A549 (cell line): Measurements from ENCODE around the gene MGME1. TPM values are rescaled to one million over a fixed set of nuclear protein-coding genes. Genes with fewer than 3 reads are reported as not detected.
A peak's percentile ranks its signal among the peaks of the same experiment; 100 is the strongest.

ENCODE experiments used
- ATOH8 ChIP-seq: fragments of 250-450 bp; sonication (Bioruptor Pico); IDR thresholded peaks from 2 replicates; pipeline ENCODE4 v1.5.0; 2020; ENCODE audit warnings: low read depth, mild to moderate bottlenecking, moderate library complexity
- CBX2 ChIP-seq: fragments of 200-600 bp; sonication (generic); IDR thresholded peaks from 2 replicates; pipeline ENCODE4 v1.6.1; 2016; ENCODE audit warnings: low read depth, mild to moderate bottlenecking, borderline replicate concordance
- CHD2 ChIP-seq: fragments of 150-350 bp; IDR thresholded peaks from 2 replicates; pipeline ENCODE4 v1.6.1; 2014; ENCODE audit warnings: low read length; ENCODE audit not compliant: partially characterized antibody
- CTCF ChIP-seq: fragments of >200 bp; sonication (Bioruptor Twin); formaldehyde crosslinking; IDR thresholded peaks from 3 replicates; pipeline ENCODE4 v1.5.1; 2016
- E2F6 ChIP-seq: IDR thresholded peaks from 2 replicates; pipeline ENCODE4 v1.6.1; 2012; ENCODE audit warnings: low read depth, borderline replicate concordance
- EHMT2 ChIP-seq: fragments of 200-600 bp; sonication (generic); IDR thresholded peaks from 2 replicates; pipeline ENCODE4 v1.6.1; 2016; ENCODE audit warnings: antibody characterized with exemption, low read depth, mild to moderate bottlenecking, moderate library complexity
- FOSB ChIP-seq: fragments of 250-450 bp; sonication (Bioruptor Pico); IDR thresholded peaks from 2 replicates; pipeline ENCODE4 v1.5.0; 2020; ENCODE audit warnings: mild to moderate bottlenecking, moderate library complexity
- GATA3 ChIP-seq: IDR thresholded peaks from 2 replicates; pipeline ENCODE4 v1.6.1; 2012; ENCODE audit warnings: borderline replicate concordance
- HDAC2 ChIP-seq: fragments of 200-600 bp; sonication (generic); IDR thresholded peaks from 2 replicates; pipeline ENCODE4 v1.6.1; 2016
- HOXB5 ChIP-seq: fragments of 250-450 bp; sonication (Bioruptor Pico); IDR thresholded peaks from 2 replicates; pipeline ENCODE4 v1.5.0; 2020; ENCODE audit warnings: mild to moderate bottlenecking, moderate library complexity
- JUN ChIP-seq, 2 experiments: fragments of >200 bp; sonication (Bioruptor Twin); formaldehyde crosslinking; IDR thresholded peaks; 2 replicates in 1 of 2; 3 replicates in 1 of 2; pipeline ENCODE4 v1.6.1; 2016 to 2017
- KDM1A ChIP-seq: fragments of 200-600 bp; sonication (generic); IDR thresholded peaks from 2 replicates; pipeline ENCODE4 v1.6.1; 2016; ENCODE audit warnings: low read depth, mild to moderate bottlenecking
- KDM5A ChIP-seq: fragments of 200-600 bp; sonication (generic); IDR thresholded peaks from 2 replicates; pipeline ENCODE4 v1.6.1; 2016; ENCODE audit warnings: antibody characterized with exemption, mild to moderate bottlenecking
- MAFK ChIP-seq: fragments of 450-650 bp; IDR thresholded peaks from 2 replicates; pipeline ENCODE4 v1.6.1; 2014; ENCODE audit not compliant: partially characterized antibody
- MAZ ChIP-seq: fragments of 150-350 bp; IDR thresholded peaks from 2 replicates; pipeline ENCODE4 v1.6.1; 2014; ENCODE audit warnings: antibody characterized with exemption, low read depth, low read length, borderline replicate concordance
- MYC ChIP-seq: IDR thresholded peaks from 2 replicates; pipeline ENCODE4 v1.6.1; 2012; ENCODE audit warnings: mild to moderate bottlenecking, inconsistent platforms, low read length, improper control_type of control experiment, borderline replicate concordance
- NFE2L2 ChIP-seq: fragments of 150-350 bp; conservative IDR thresholded peaks from 2 replicates; pipeline ENCODE4 v1.6.1; 2014; ENCODE audit warnings: low read length
- NPAS2 ChIP-seq: fragments of 250-450 bp; sonication (Bioruptor Pico); IDR thresholded peaks from 2 replicates; pipeline ENCODE4 v1.8.0; 2022; ENCODE audit warnings: mild to moderate bottlenecking, moderate library complexity, borderline replicate concordance
- POLR2A ChIP-seq: IDR thresholded peaks from 2 replicates; pipeline ENCODE4 v1.6.1; 2012; ENCODE audit warnings: mild to moderate bottlenecking, low read length
- RAD21 ChIP-seq, 2 experiments: fragments of >200 bp in 1 of 2; sonication (Bioruptor Twin) in 1 of 2; formaldehyde crosslinking in 1 of 2; IDR thresholded peaks in 1 of 2; conservative IDR thresholded peaks in 1 of 2; 2 replicates in 1 of 2; 3 replicates in 1 of 2; pipeline ENCODE4 v1.6.1; 2012 to 2018; ENCODE audit warnings: inconsistent platforms in 1 of 2
- RARB ChIP-seq: fragments of 250-450 bp; sonication (Bioruptor Pico); IDR thresholded peaks from 2 replicates; pipeline ENCODE4 v1.8.0; 2021; ENCODE audit warnings: mild to moderate bottlenecking, moderate library complexity
- RCOR1 ChIP-seq: fragments of 150-350 bp; IDR thresholded peaks from 2 replicates; pipeline ENCODE4 v1.6.1; 2014; ENCODE audit warnings: antibody characterized with exemption, low read length, low read depth
- RFX5 ChIP-seq: fragments of 450-650 bp; IDR thresholded peaks from 2 replicates; pipeline ENCODE4 v1.7.1; 2014; ENCODE audit warnings: antibody characterized with exemption, mild to moderate bottlenecking, moderate library complexity
- RNF2 ChIP-seq: fragments of 200-600 bp; sonication (generic); IDR thresholded peaks from 2 replicates; pipeline ENCODE4 v1.6.1; 2016; ENCODE audit warnings: low read depth, mild to moderate bottlenecking, antibody characterized with exemption, moderate library complexity, borderline replicate concordance
- SMC3 ChIP-seq: fragments of >200 bp; sonication (Bioruptor Twin); formaldehyde crosslinking; IDR thresholded peaks from 3 replicates; pipeline ENCODE4 v1.6.1; 2018; ENCODE audit warnings: inconsistent platforms
- SREBF2 ChIP-seq: fragments of 450-650 bp; IDR thresholded peaks from 2 replicates; pipeline ENCODE4 v1.6.1; 2014; ENCODE audit warnings: mild to moderate bottlenecking, moderate library complexity
- TFCP2L1 ChIP-seq: fragments of 250-450 bp; sonication (Bioruptor Pico); IDR thresholded peaks from 2 replicates; pipeline ENCODE4 v1.5.0; 2021; ENCODE audit warnings: mild to moderate bottlenecking
- TP53 ChIP-seq: fragments of 250-450 bp; sonication (Bioruptor Pico); IDR thresholded peaks from 2 replicates; pipeline ENCODE4 v1.5.0; 2021; ENCODE audit warnings: mild to moderate bottlenecking, moderate library complexity
- ZNF302 ChIP-seq: fragments of 250-450 bp; sonication (Bioruptor Pico); IDR thresholded peaks from 2 replicates; pipeline ENCODE4 v1.9.0; 2021; ENCODE audit warnings: inconsistent platforms, mild to moderate bottlenecking, moderate library complexity
- polyA plus RNA-seq, 4 experiments: library from polyadenylated mRNA; depleted of rRNA in 3 of 4; stranded (reverse); fragments of >200 nt; fragmentation: RNase III in 1 of 4; extraction: RNeasy Plus Mini Kit Qiagen cat#74134 plus additional on column Dnase treatment in 1 of 4; gene quantifications; 2 replicates in 3 of 4; 3 replicates in 1 of 4; pipeline ENCODE4 v1.2.3, GENCODE V29; 2011 to 2017

The MGME1 gene
- polyA plus RNA-seq, 2 of the 4 experiments (the other 2 are of a cell fraction), result 46.6 to 47.9 TPM

GRCh38 chr20:17968366-17969277, at the start of gene MGME1, which contains the start of gene SNX5 (continued):
- TF ChIP-seq KDM1A (no peak), GATA3 (peak; percentile 82), ZNF302 (CRISPR knock-in tag) (no peak), RNF2 (no peak), E2F6 (peak; percentile 96), NPAS2 (CRISPR knock-in tag) (0 out of 2 replicates have a peak, but pooled peaks have one; percentile 4), CTCF (no peak), RAD21 (conservative IDR thresholded peaks at IDR 0.05 in 1 of 2, IDR thresholded peaks at IDR 0.05 in 1 of 2) (no peak), TFCP2L1 (no peak), MAFK (peak; percentile 58), ATOH8 (CRISPR knock-in tag) (peak; percentile 86; the same call in 1 of the 2 replicates), RCOR1 (no peak), HDAC2 (no peak), EHMT2 (no peak), JUN (IDR thresholded peaks at IDR 0.05) (peak; percentile 94 to 98), SMC3 (no peak), NFE2L2 (no peak), MYC (peak; percentile 100), RFX5 (no peak), SREBF2 (no peak), RARB (no peak), FOSB (CRISPR knock-in tag) (no peak), HOXB5 (CRISPR knock-in tag) (peak; percentile 85), CBX2 (no peak), POLR2A (peak; percentile 97), TP53 (CRISPR knock-in tag) (no peak; the same call in 1 of the 2 replicates), CHD2 (peak; percentile 96), KDM5A (no peak; the same call in 1 of the 2 replicates), MAZ (no peak)
- TF ChIP-seq, all 56 proteins: peak for 21
